ENCODE data around the gene PCDHB4.
"Not testable (repeated sequence)": the region's sequence is repeated elsewhere in the genome, so short reads cannot be mapped to it uniquely, and the experiment has no call there.

DNA sequence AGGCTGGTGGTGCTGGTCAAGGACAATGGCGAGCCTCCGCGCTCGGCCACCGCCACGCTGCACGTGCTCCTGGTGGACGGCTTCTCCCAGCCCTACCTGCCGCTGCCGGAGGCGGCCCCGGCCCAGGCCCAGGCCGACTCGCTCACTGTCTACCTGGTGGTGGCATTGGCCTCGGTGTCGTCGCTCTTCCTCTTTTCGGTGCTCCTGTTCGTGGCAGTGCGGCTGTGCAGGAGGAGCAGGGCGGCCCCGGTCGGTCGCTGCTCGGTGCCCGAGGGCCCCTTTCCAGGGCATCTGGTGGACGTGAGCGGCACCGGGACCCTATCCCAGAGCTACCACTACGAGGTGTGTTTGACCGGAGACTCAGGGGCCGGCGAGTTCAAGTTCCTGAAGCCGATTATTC, 15.7 kb downstream of the PCDHB4 start:
- TF ChIP-seq, protein P1, sequence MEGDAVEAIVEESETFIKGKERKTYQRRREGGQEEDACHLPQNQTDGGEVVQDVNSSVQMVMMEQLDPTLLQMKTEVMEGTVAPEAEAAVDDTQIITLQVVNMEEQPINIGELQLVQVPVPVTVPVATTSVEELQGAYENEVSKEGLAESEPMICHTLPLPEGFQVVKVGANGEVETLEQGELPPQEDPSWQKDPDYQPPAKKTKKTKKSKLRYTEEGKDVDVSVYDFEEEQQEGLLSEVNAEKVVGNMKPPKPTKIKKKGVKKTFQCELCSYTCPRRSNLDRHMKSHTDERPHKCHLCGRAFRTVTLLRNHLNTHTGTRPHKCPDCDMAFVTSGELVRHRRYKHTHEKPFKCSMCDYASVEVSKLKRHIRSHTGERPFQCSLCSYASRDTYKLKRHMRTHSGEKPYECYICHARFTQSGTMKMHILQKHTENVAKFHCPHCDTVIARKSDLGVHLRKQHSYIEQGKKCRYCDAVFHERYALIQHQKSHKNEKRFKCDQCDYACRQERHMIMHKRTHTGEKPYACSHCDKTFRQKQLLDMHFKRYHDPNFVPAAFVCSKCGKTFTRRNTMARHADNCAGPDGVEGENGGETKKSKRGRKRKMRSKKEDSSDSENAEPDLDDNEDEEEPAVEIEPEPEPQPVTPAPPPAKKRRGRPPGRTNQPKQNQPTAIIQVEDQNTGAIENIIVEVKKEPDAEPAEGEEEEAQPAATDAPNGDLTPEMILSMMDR (conservative IDR thresholded peaks at IDR 0.05; ENCODE audit: low read depth, low read length): not testable (repeated sequence)
- not testable (repeated sequence) for TF ChIP-seq BHLHE40 (IDR thresholded peaks at IDR 0.05; ENCODE audit: low read depth, low read length); POLR2A (IDR thresholded peaks at IDR 0.05; ENCODE audit: low read depth, low read length); MAFK (IDR thresholded peaks at IDR 0.05; ENCODE audit: low read depth, low read length); CHD1 (IDR thresholded peaks at IDR 0.05; ENCODE audit: low read depth, low read length); RCOR1 (IDR thresholded peaks at IDR 0.05; ENCODE audit: insufficient replicate concordance, low read length); RFX5 (IDR thresholded peaks at IDR 0.05; ENCODE audit: low read depth, low read length); SMC3 (IDR thresholded peaks at IDR 0.05; ENCODE audit: low read depth, low read length); NFE2L2 (IDR thresholded peaks at IDR 0.05; ENCODE audit: low read depth, low read length); RAD21 (IDR thresholded peaks at IDR 0.05; ENCODE audit: low read length); CEBPB (IDR thresholded peaks at IDR 0.05; ENCODE audit: low read depth, low read length); MXI1 (IDR thresholded peaks at IDR 0.05; ENCODE audit: borderline replicate concordance, low read depth, low read length); FOS (IDR thresholded peaks at IDR 0.05; ENCODE audit: low read depth, low read length)
- TF ChIP-seq, protein P2, sequence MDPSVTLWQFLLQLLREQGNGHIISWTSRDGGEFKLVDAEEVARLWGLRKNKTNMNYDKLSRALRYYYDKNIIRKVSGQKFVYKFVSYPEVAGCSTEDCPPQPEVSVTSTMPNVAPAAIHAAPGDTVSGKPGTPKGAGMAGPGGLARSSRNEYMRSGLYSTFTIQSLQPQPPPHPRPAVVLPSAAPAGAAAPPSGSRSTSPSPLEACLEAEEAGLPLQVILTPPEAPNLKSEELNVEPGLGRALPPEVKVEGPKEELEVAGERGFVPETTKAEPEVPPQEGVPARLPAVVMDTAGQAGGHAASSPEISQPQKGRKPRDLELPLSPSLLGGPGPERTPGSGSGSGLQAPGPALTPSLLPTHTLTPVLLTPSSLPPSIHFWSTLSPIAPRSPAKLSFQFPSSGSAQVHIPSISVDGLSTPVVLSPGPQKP (IDR thresholded peaks at IDR 0.05; ENCODE audit: borderline replicate concordance, low read depth, low read length): not testable (repeated sequence)
